Stimulated activated CD4-positive, alpha-beta T cell treated with anti-CD3 and anti-CD28 coated beads, TNF-alpha, amount 100 ng/mL, for 48 hours (primary cell): ENCODE measurements around the gene SEZ6L.

Experiments used
- DNase-seq, 3 donors: peaks; one replicate each; pipeline ENCODE4 v3.0.0-alpha.2; 2020; ENCODE audit warnings: low read depth in 3 of 3

SEZ6L gene

GRCh38 chr22:26418620-26419019, 249.4 kb downstream of the SEZ6L start:
- no peak for DNase-seq

- no peak for DNase-seq
Observed at GRCh38 chr22:26426924-26427323, 257.7 kb downstream of the SEZ6L start.

GRCh38 chr22:26428515-26429457, 259.5 kb downstream of the SEZ6L start, which contains the start of gene ASPHD2:
Gene ASPHD2 (plus strand): TSS chr22:26429260. CDS start chr22:26433616, 4,356 bp downstream.
- DNase-seq: peak; percentile 50 to 68 (median 64)

- DNase-seq: peak in 1 of 3 donors; percentile 6
Observed at GRCh38 chr22:26429458-26430286, 260.4 kb downstream of the SEZ6L start.

GRCh38 chr22:26430600-26430999, 261.3 kb downstream of the SEZ6L start:
- DNase-seq: no peak

GRCh38 chr22:26431261-26431995, 262.2 kb downstream of the SEZ6L start:
- no peak for DNase-seq

GRCh38 chr22:26432619-26433311, 263.5 kb downstream of the SEZ6L start:
- DNase-seq: no peak
